Fibroblast of the aortic adventitia (primary cell): ENCODE measurements around the gene MICAL2. TPM values are rescaled to one million over a fixed set of nuclear protein-coding genes. Genes with fewer than 3 reads are reported as not detected.
A peak's percentile ranks its signal among the peaks of the same experiment; 100 is the strongest.
"Not testable (repeated sequence)": the region's sequence is repeated elsewhere in the genome, so short reads cannot be mapped to it uniquely, and the experiment has no call there.

Experiments
- DNase-seq: peaks from one replicate; pipeline ENCODE4 v3.0.0-alpha.2; 2010; ENCODE audit warnings: low read depth
- H3K4me3 ChIP-seq: 2 replicates; pipeline ENCODE4 v1.5.1; 2011; ENCODE audit warnings: low read depth, mild to moderate bottlenecking, control low read depth, low read length, moderate library complexity
- CTCF ChIP-seq: IDR thresholded peaks from 2 replicates; pipeline ENCODE4 v1.5.1; 2011; ENCODE audit warnings: mild to moderate bottlenecking, low read length, control low read depth, inconsistent platforms; ENCODE audit not compliant: insufficient read depth
- total RNA-seq: library from RNA; depleted of rRNA; stranded (reverse); fragments of >200 nt; gene quantifications from 2 replicates; pipeline ENCODE4 v1.2.3, GENCODE V29; 2012; ENCODE audit warnings: low replicate concordance

Gene MICAL2
- total RNA-seq, 1 donor, result 146 TPM

DNA sequence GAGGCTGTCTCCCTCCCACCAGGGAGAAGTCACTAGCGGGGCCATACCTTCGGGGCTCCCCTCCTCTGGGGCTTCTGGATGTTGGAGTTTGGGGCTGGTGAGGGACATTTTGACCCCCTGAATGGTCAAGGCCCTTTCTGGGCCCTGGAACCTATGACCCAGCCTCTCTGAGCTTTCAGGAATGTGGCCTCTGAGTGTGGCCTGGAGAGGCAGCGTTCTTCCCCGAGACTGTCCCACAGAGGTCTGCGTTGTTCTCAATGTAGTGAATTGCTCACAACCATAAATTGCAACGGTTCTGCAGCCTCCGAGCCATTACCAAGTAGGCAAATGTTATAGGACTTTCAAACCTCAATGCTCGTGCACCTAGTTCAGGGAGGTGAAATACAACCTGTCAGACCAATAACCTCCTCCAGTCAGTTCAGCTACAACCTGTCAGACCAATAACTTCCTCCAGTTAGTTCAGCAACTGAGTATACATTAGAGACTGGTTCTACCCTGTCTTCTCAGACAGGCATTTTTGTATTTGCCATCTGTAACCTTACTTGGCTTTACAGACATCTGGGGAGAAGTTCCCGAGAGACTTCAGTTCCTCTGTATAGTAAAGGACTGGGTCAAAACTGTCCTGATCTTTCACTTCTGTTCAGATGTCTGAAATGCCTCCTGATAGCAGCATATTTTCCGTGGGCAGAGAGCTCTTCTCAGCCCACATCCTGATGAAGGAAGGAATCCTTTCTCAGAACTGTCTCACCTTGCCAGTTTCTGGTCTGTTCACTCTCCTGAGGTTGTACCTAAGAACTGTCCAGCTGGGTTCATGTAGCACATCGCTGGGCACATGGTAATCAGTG, 34.2 kb downstream of the MICAL2 start:
- no peak for TF ChIP-seq CTCF
- H3K4me3 ChIP-seq, result no peak overlapping the region
- DNase-seq, result no peak

DNA sequence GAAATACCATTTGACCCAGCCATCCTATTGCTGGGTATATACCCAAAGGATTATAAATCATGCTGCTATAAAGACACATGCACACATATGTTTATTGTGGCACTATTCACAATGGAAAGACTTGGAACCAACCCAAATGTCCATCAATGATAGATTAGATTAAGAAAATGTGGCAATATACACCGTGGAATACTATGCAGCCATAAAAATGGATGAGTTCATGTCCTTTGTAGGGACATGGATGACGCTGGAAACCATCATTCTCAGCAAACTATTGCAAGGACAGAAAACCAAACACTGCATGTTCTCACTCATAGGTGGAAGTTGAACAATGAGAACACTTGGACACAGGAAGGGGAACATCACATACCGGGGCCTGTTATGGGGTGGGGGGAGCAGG, 36.3 kb downstream of the MICAL2 start:
- DNase-seq, H3K4me3 ChIP-seq: not testable (repeated sequence)

DNA sequence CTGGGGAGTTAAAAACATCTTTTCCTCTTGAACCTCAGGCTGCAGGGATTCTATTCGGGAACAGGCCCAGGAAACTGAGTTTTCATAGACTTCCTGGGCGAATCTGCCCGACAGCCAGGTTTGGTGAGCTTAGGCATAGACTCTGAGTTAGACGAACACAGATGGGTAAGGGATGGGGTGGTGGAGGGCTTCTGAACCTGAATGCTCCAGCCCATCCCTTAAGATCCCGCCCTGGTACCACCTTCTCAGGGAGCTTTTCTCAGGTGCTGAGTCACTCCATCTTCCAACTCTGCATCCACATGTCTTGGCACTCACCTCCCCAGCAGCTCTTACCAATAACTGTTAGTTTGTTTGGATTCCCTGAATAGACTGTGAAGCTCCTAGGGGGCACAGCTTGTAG, 37.4 kb downstream of the MICAL2 start:
- H3K4me3 ChIP-seq, result no peak overlapping the region
- no peak for TF ChIP-seq CTCF
- DNase-seq, result no peak

DNA sequence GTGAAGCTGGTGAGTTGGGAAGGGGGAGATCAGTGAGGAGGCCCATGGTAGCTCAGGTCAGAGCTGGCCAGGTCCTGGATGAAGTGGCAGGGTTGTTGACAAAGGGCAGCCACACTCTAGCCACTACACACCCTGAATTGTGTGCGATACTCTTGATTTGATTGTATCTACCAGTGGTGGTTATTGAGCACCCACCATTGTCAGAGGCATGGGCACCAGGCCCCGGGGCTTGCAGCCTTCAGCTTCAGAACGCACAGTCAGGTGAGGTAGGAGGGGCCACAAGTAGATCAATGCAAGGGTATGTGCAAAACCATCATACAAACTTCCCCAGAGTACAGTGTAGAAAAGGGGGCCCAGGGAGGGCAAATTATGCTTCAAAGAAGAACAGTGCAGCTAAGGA, 38.1 kb downstream of the MICAL2 start:
- no peak overlapping the region for H3K4me3 ChIP-seq
- no peak for DNase-seq
- TF ChIP-seq CTCF, result no peak

DNA sequence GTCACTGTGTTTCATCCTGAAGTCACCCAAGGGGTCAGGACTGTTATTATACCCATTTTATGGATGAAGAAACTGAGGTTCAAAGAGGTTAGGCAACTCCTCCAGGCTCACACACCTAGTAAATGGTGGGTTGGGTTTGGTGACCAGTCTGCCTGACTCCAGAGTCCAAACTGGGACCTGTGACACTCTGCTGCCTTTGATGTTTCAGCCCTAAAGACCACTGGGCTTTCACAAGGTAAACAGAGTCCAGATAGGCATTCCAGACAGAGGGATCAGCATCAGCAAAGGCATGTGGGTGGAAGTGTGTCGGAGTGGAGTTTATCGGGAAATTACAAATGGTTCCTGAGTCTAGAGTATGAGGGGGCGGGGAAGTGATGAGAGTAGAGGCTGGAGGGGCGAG, 38.5 kb downstream of the MICAL2 start:
- H3K4me3 ChIP-seq, result no peak overlapping the region
- no peak for DNase-seq
- no peak for TF ChIP-seq CTCF

DNA sequence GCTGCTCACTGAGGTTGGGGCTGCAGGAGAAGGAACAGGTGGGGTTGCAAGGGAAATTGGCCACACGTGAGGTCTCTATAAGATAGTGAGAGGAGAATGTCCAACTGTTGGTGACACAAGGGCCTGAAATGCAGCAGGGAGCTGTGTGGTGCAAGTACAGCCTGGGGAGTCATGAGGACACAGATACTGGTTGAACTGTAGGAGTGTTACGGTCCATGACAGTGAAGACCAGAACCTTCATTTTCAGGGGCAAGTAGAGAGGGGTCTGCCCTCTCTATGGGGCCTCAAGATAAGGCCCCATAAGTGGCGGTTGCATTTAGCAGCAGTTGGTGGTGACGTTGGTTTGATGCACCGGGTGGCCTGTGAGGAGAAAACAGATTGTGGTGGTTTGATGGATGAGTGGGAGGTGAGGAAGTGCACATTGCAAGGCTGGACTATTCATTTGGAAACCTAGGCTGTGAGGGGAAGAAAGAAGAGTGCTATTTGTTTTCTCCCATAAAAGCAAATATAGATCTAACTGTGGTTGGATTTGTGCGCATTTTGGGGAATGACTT, 39.4 kb downstream of the MICAL2 start:
- no peak for DNase-seq
- TF ChIP-seq CTCF, result no peak
- H3K4me3 ChIP-seq, result no peak overlapping the region

GRCh38 chr11:12150831-12151382, 40.5 kb downstream of the MICAL2 start:
- no peak for TF ChIP-seq CTCF
- peak; percentile 38 for DNase-seq
- H3K4me3 ChIP-seq, result no peak overlapping the region
